EL (cell line): ENCODE results near the gene FAM168A.

Source experiments
- DNase-seq: peaks from one replicate; pipeline ENCODE4 v3.0.0-alpha.2; 2016

FAM168A gene

DNA sequence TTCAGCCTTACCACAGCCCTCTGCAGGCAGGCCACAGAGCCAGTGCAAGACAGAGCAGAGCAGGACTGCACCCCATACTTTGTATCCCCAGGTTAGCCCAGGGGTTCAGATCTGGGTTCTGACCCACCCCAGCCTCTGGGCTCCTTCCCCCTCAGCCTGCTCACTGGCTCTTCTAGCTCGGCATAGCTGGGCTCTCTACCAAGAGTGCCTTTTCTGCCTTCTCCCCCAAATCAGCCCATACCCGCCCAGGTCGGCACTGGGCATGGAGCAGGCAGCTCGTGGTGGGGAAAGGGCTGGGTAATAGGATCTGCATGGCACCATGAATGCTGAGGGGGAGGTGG lies 213.4 kb downstream of the FAM168A start:
- DNase-seq, result no peak

GRCh38 chr11:73384125-73384441 lies 213.8 kb downstream of the FAM168A start:
- no peak for DNase-seq

GRCh38 chr11:73383249-73384124 lies 214.4 kb downstream of the FAM168A start:
- no peak for DNase-seq

- DNase-seq, result no peak
These were observed 215.2 kb downstream of the FAM168A start for GRCh38 chr11:73382747-73383146.

- DNase-seq, result no peak
These were observed 215.7 kb downstream of the FAM168A start for GRCh38 chr11:73382183-73382582.

DNA sequence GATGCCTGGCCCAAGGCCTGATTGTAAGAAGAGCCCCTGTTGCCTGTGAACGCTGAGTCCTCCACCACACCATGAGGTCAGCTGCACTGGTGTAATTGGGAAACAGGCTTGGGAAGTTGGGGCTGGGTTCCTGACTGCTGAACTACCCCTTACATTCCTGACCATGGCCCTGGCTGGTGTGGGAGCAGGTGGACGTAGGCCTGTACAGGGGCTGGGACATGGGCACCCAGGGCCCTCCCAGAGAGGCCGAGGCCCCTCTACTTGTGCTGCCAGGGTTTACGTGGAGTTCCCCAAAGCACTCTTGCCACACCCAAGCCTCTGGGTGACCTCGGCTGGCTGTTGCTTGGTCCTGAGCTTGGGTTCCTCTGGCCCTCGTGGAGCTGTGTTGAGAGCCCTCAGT lies 216.3 kb downstream of the FAM168A start:
- no peak for DNase-seq

DNA sequence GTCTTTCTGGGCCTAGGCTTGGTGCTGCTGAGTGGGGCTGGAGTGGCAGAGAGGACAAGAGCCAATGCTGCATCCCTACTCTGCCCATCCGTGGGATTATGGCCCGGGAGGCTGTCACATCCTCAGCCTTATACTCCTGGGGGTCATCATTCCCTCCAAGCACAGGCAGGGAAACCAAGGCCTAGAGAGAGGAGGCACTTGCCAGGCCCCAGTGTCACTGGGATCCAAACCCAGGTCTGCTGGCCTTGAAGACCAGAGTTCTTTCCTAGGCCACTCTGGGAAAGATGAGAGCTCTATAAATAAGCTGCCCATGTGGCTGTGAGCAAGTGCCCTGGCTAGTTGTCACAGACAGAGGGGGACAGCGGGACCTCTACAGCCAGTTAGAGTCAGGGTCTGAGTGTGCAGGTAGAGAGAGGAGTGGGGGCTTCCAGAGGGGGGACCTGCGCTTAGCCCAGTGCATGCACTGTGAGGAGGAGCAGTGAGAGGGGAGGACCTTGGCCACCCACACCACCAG lies 217.0 kb downstream of the FAM168A start:
- no peak for DNase-seq

GRCh38 chr11:73380331-73380730 lies 217.6 kb downstream of the FAM168A start:
- no peak for DNase-seq

GRCh38 chr11:73379189-73379880 lies 218.6 kb downstream of the FAM168A start:
- no peak for DNase-seq

DNA sequence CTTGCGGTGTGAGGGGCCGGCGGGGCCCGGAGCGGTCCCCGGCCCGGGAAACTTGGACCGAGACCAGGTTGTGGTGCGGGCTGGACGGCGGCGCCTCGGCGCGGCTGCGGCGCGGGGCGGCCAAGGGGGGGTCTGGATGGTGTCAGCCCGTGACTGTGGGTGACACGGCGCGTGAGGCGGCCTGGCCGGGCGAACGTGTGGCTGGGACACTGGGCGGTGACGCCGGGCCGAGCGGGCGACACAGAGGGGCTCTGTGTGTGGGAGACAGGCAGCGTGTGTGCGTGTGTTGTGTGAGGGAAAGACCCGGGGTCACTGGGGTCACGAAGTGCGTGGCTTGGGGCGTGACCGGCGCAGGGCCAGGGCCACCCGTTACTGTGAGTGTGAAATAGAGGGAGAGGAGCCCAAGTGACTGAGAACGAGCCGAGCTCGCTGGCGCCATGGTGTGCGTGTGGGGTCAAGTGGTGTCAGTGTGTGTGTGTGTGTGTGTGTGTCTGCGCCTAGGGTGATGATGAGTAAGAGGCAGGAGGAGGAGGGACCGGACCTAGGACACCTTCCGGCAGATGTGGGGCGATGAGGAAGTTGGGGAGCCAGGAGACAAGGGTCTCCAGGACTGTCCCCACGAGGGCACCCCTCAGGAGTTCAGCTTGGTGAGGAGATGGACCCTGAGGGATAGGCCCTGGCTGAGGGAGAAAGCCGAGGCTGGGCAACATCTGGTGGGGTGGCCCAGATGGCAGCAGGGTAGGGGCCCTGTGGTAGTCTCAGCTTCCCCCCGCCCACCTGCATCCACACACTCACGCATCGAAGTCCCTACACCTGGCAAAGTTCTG lies 220.9 kb downstream of the FAM168A start:
- peak; percentile 86 for DNase-seq

DNA sequence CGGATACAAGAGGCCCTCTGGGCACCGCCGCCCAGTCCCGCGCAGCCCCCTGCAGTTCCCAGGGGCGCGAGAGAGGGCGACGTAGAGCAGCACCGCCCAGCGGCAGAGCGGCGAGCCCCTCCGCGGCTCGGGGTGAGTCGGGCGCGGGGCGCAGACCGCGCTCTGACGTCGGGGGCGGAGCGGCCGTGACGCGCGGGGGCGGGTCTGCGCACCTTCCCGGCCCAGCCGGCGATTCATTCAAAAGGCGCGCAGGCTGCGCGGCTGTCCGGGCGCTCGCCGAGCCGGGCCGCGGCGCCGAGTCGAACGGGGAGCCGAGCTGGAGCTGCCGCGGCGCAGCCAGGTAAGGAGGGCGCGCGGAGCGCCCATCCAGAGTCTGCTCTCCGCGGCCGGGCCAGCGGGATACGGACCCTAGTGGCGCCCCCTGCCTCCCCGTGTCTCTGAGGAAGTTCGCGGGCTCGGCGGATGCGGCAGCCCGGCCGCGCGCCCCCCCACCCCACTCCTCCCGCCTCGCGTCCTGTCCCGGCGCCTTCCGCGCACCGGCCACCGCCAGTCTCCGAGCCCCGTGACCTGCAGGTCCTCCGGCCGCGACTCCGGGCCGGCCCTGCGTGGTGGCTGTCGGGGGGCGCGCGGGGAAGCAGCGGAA lies 221.6 kb downstream of the FAM168A start, which contains the start of gene RELT:
TSS of gene RELT (plus strand) at position 240 of the 643 bp plus-strand sequence. CDS start 12,738 bp downstream, outside the sequence.
- DNase-seq, result peak; percentile 92

DNA sequence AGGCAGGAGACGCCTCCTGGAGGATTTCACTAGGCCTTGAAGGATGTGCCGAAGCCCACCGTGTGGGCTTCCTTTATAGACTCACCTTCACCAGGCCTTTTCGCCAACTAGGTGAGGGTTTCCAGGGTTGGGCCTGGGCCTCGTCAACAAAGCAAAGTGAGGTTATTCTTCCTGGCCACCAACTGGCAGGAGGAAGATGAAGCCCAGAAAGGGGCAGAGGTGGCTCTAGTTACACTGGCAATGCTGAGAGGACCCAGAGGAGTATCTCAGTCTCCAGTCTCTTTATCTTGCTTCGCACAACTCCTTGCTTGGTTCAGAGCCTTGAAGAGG lies 222.1 kb downstream of the FAM168A start:
- DNase-seq, result no peak

GRCh38 chr11:73374151-73374550 lies 223.8 kb downstream of the FAM168A start:
- DNase-seq, result no peak

- DNase-seq, result peak; percentile 46
These were observed 225.4 kb downstream of the FAM168A start for GRCh38 chr11:73372375-73372993.

- no peak for DNase-seq
These were observed 230.4 kb downstream of the FAM168A start for GRCh38 chr11:73367482-73368024.

DNA sequence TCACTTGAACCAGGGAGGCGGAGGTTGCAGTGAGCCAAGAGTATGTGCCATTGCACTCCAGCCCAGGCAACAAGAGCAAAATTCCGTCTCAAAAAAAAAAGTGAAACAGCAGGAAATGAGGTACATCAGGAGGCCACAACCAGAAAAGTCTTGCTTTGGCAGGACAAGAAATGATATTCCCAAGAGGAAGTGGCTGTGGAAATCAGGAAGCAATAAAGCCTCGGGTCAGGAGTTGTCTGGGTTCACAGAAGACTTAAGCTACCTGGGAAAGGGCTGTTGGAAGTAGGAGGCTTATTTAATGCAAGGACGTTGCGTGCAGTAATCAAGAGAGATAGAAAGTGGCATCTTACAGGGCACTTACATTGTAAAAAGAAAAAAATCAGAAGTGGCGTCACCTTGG lies 231.0 kb downstream of the FAM168A start:
- DNase-seq, result no peak

DNA sequence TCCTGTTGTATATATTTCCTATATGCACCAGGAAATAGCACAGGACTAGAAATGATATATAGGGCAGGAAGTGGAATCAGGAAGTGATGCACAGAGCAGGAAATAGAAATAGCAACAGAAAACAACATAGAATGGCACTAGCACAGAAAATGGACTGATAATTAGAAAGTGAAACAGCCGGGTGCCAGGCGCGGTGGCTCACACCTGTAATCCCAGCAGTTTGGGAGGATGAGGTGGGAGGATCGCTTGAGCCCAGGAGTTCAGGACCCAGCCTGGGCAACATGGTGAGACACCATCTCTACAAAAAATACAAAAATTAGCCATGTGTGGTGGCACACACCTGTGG lies 231.7 kb downstream of the FAM168A start:
- DNase-seq, result no peak

DNA sequence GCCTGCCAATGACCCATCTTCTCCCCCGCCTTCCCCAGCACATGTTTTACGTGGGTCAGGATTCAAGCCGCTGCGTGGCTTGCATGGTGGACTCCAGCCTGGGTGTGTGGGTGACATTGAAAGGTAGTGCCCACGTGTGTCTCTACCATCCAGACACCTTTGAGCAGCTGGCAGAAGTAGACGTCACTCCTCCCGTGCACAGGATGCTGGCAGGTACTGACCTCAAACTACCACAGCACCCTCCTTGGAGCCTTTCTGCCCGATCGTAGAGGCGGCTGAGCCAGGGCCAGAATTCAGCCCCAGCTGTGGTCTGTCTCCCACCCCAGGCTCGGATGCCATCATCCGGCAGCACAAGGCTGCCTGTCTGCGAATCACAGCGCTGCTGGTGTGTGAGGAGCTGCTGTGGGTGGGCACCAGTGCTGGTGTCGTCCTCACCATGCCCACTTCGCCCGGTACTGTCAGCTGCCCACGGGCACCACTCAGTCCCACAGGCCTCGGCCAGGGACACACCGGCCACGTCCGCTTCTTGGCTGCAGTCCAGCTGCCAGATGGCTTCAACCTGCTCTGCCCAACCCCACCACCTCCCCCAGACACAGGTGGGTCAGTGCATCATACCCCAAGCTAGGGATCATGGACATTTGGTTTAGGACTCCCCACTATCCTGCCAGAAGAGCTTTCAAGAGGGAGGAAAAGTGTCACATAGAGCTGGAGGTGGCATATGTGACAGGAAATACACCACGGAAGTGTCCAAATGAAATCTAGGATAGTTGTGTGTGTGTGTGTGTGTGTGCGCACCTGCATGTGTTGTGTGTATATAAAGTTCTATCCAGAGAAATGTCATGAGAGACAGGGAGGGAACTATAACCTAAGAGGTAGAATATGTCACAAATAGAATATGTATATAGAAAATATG lies 232.3 kb downstream of the FAM168A start:
- no peak for DNase-seq

- no peak for DNase-seq
These were observed 234.8 kb downstream of the FAM168A start for GRCh38 chr11:73363147-73363546.

- no peak for DNase-seq
These were observed 235.7 kb downstream of the FAM168A start for GRCh38 chr11:73361953-73362776.
